Neural cell (in vitro differentiated cells): ENCODE data around the gene DPH6.

ENCODE experiments used
- CTCF ChIP-seq: fragments of 450-650 bp; IDR thresholded peaks from 2 replicates; pipeline ENCODE4 v1.5.1; 2014; ENCODE audit warnings: antibody characterized with exemption, mild to moderate bottlenecking, moderate library complexity; ENCODE audit not compliant: poor library complexity, severe bottlenecking
- EP300 ChIP-seq: fragments of 450-650 bp; conservative IDR thresholded peaks from 2 replicates; pipeline ENCODE4 v1.6.1; 2014; ENCODE audit warnings: antibody characterized with exemption, mild to moderate bottlenecking, moderate library complexity; ENCODE audit not compliant: poor library complexity, severe bottlenecking
- EZH2 ChIP-seq: fragments of 200-600, 300-800 bp; shearing (Covaris generic), sonication (generic); IDR thresholded peaks from 2 replicates; pipeline ENCODE4 v1.6.1; 2014; ENCODE audit warnings: antibody characterized with exemption, low read length, borderline replicate concordance, mild to moderate bottlenecking; ENCODE audit not compliant: insufficient read depth, poor library complexity, severe bottlenecking
- MXI1 ChIP-seq: fragments of 450-650 bp; conservative IDR thresholded peaks from 2 replicates; pipeline ENCODE4 v1.6.1; 2014; ENCODE audit warnings: antibody characterized with exemption, mild to moderate bottlenecking; ENCODE audit not compliant: poor library complexity, severe bottlenecking
- POLR2AphosphoS5 ChIP-seq: IDR thresholded peaks from 2 replicates; pipeline ENCODE4 v1.6.1; 2012
- RAD21 ChIP-seq: fragments of 450-650 bp; conservative IDR thresholded peaks from 2 replicates; pipeline ENCODE4 v1.6.1; 2014; ENCODE audit warnings: antibody characterized with exemption, mild to moderate bottlenecking, moderate library complexity
- REST ChIP-seq: IDR thresholded peaks from 2 replicates; pipeline ENCODE4 v1.6.1; 2012; ENCODE audit warnings: borderline replicate concordance
- SMC3 ChIP-seq: fragments of 450-650 bp; conservative IDR thresholded peaks from 2 replicates; pipeline ENCODE4 v1.6.1; 2014; ENCODE audit warnings: antibody characterized with exemption, mild to moderate bottlenecking, moderate library complexity; ENCODE audit not compliant: poor library complexity
- TAF1 ChIP-seq: IDR thresholded peaks from 2 replicates; pipeline ENCODE4 v1.6.1; 2012; ENCODE audit warnings: low read depth

GRCh38 chr15:35540021-35540420, 5.9 kb downstream of the DPH6 start:
- TF ChIP-seq CTCF (no peak), TAF1 (no peak), EP300 (no peak), MXI1 (no peak), POLR2AphosphoS5 (no peak), EZH2 (no peak), SMC3 (no peak), REST (no peak), RAD21 (no peak)
